Right forelimb (tissue), 1 donor: ENCODE measurements around the gene NCOA7.
"Not testable (repeated sequence)": the region's sequence is repeated elsewhere in the genome, so short reads cannot be mapped to it uniquely, and the experiment has no call there.

Source experiments
- DNase-seq: peaks from one replicate; pipeline ENCODE4 v3.0.0-alpha.2; 2018

NCOA7 gene

GRCh38 chr6:125753937-125754259, 36.9 kb upstream of the NCOA7 start:
- no peak for DNase-seq

- no peak for DNase-seq
Observed at GRCh38 chr6:125754566-125754965, 36.2 kb upstream of the NCOA7 start.

GRCh38 chr6:125759184-125759902, 31.4 kb upstream of the NCOA7 start:
- DNase-seq = no peak

GRCh38 chr6:125759959-125760457, 30.8 kb upstream of the NCOA7 start:
- DNase-seq = no peak

- DNase-seq = no peak
Observed at GRCh38 chr6:125764121-125764671, 26.6 kb upstream of the NCOA7 start.

- DNase-seq = no peak
Observed at GRCh38 chr6:125765944-125766343, 24.8 kb upstream of the NCOA7 start.

GRCh38 chr6:125766641-125767040, 24.1 kb upstream of the NCOA7 start:
- DNase-seq = no peak

- DNase-seq = no peak
Observed at GRCh38 chr6:125769147-125769783, 21.5 kb upstream of the NCOA7 start.

GRCh38 chr6:125773387-125774341, 17.1 kb upstream of the NCOA7 start:
- DNase-seq = no peak

- DNase-seq = not testable (repeated sequence)
Observed at GRCh38 chr6:125776107-125776826, 14.5 kb upstream of the NCOA7 start.

GRCh38 chr6:125779924-125780539, 10.7 kb upstream of the NCOA7 start:
- peak; percentile 95 for DNase-seq

GRCh38 chr6:125780540-125781313, 10.0 kb upstream of the NCOA7 start:
- DNase-seq = peak; percentile 79

GRCh38 chr6:125781314-125781868, 9.4 kb upstream of the NCOA7 start:
- DNase-seq = no peak

- no peak for DNase-seq
Observed at GRCh38 chr6:125784365-125784764, 6.4 kb upstream of the NCOA7 start.

GRCh38 chr6:125787791-125788190, 3.0 kb upstream of the NCOA7 start:
- no peak for DNase-seq

- no peak for DNase-seq
Observed at GRCh38 chr6:125789167-125789566, 1.6 kb upstream of the NCOA7 start.

- no peak for DNase-seq
Observed at GRCh38 chr6:125789576-125790357, 993 bp upstream of the NCOA7 start.

GRCh38 chr6:125791151-125791819, 525 bp downstream of the NCOA7 start:
- no peak for DNase-seq

GRCh38 chr6:125791820-125792165, 1.0 kb downstream of the NCOA7 start:
- DNase-seq = no peak
